Neural progenitor cell (in vitro differentiated cells): ENCODE measurements around the gene CATSPERZ.

Experiments
- CTCF ChIP-seq: fragments of 200-600 bp; sonication (generic); IDR thresholded peaks from 2 replicates; pipeline ENCODE4 v1.5.1; 2017; ENCODE audit warnings: antibody characterized with exemption, mild to moderate bottlenecking
- EZH2 ChIP-seq: fragments of 200-600 bp; sonication (generic); IDR thresholded peaks from 2 replicates; pipeline ENCODE4 v1.6.1; 2017; ENCODE audit warnings: antibody characterized with exemption, mild to moderate bottlenecking, moderate library complexity
- EZH2phosphoT487 ChIP-seq: fragments of 200-600 bp; sonication (generic); IDR thresholded peaks from 2 replicates; pipeline ENCODE4 v1.6.1; 2017; ENCODE audit warnings: antibody characterized with exemption

GRCh38 chr11:64255135-64256128 lies 44.7 kb upstream of the CATSPERZ start:
- TF ChIP-seq EZH2 (no peak), CTCF (no peak), EZH2phosphoT487 (no peak)
